ENCODE results near the gene MTARC2.

DNA sequence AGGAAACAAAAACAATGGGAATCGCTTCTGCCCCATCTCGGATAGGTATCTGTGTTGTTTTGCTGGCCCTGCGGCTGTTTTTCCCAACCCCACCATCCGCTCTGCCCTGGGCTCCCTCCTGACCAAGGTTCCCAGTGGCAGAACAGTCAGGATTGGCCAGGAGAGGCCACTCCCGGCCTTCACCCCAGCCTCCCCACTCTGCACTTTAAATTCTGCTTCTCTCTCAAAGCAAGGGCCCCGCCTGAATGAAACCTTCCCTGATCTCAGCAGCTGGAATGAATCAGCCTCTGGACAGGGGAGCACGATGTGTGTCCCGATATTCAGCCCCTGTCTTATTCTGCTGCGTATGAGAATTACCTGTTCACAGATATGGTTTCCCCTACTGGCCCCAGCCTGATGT lies 41.6 kb upstream of the MTARC2 start:
- TF ChIP-seq, protein P1, sequence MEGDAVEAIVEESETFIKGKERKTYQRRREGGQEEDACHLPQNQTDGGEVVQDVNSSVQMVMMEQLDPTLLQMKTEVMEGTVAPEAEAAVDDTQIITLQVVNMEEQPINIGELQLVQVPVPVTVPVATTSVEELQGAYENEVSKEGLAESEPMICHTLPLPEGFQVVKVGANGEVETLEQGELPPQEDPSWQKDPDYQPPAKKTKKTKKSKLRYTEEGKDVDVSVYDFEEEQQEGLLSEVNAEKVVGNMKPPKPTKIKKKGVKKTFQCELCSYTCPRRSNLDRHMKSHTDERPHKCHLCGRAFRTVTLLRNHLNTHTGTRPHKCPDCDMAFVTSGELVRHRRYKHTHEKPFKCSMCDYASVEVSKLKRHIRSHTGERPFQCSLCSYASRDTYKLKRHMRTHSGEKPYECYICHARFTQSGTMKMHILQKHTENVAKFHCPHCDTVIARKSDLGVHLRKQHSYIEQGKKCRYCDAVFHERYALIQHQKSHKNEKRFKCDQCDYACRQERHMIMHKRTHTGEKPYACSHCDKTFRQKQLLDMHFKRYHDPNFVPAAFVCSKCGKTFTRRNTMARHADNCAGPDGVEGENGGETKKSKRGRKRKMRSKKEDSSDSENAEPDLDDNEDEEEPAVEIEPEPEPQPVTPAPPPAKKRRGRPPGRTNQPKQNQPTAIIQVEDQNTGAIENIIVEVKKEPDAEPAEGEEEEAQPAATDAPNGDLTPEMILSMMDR (IDR thresholded peaks at IDR 0.05) = no peak
- TF ChIP-seq POLR2A (IDR thresholded peaks at IDR 0.05) = no peak
